Small intestine (tissue), 7 donors: ENCODE data around the gene PAPPA. TPM values are rescaled to one million over a fixed set of nuclear protein-coding genes. Genes with fewer than 3 reads are reported as not detected.

Experiments
- DNase-seq, 2 donors: peaks; one replicate each; pipeline versions ENCODE4 v3.0.0 to v3.0.0-alpha.2; 2013
- FAIRE-seq: peaks from 2 replicates; lab custom pipeline; 2012; peaks lifted over from hg19 to GRCh38; lab: Jason Lieb, UNC
- H3K27ac ChIP-seq, 3 donors: one replicate each; pipeline ENCODE4 v1.5.1; 2013; ENCODE audit warnings: low read length in 2 of 3, mild to moderate bottlenecking in 2 of 3, control low read depth in 1 of 3, inconsistent platforms in 1 of 3, low read depth in 1 of 3, moderate library complexity in 1 of 3
- H3K27me3 ChIP-seq, 3 donors: one replicate each; pipeline ENCODE4 v1.6.1; 2013; ENCODE audit warnings: low read length in 3 of 3, inconsistent platforms in 1 of 3; ENCODE audit not compliant: control insufficient read depth in 3 of 3, insufficient read depth in 3 of 3
- H3K36me3 ChIP-seq, 3 donors: one replicate each; pipeline ENCODE4 v1.6.1; 2013; ENCODE audit warnings: low read length in 3 of 3, inconsistent platforms in 1 of 3, low read depth in 1 of 3, mild to moderate bottlenecking in 1 of 3, moderate library complexity in 1 of 3; ENCODE audit not compliant: control insufficient read depth in 3 of 3, insufficient read depth in 2 of 3
- H3K4me1 ChIP-seq, 3 donors: one replicate each; pipeline ENCODE4 v1.6.1; 2013; ENCODE audit warnings: low read length in 2 of 3, inconsistent platforms in 1 of 3, low read depth in 1 of 3, mild to moderate bottlenecking in 1 of 3, moderate library complexity in 1 of 3; ENCODE audit not compliant: control insufficient read depth in 3 of 3, insufficient read depth in 2 of 3
- H3K4me3 ChIP-seq, 3 donors: one replicate each; pipeline ENCODE4 v1.5.1; 2013; ENCODE audit warnings: low read length in 3 of 3, control low read depth in 1 of 3, inconsistent platforms in 1 of 3, low read depth in 1 of 3, mild to moderate bottlenecking in 1 of 3, moderate library complexity in 1 of 3
- H3K9me3 ChIP-seq, 2 donors: one replicate each; pipeline ENCODE4 v1.6.1; 2013; ENCODE audit warnings: low read depth in 1 of 2, low read length in 1 of 2; ENCODE audit not compliant: control insufficient read depth in 2 of 2, insufficient read depth in 1 of 2
- WGBS, 3 donors: extraction: QIAGEN DNeasy Blood & Tissue Kit; methylation state at CpG; one replicate each; pipeline ENCODE4 v1.1.7; 2013; 5-methylcytosine and 5-hydroxymethylcytosine counted together
- polyA plus RNA-seq, 4 donors: library from polyadenylated mRNA; stranded (reverse) in 3 of 4; unstranded in 1 of 4; fragments of 200-250 nt in 3 of 4; fragments of 120-200 nt in 1 of 4; gene quantifications; one replicate each; pipeline versions ENCODE4 v1.2.1 to v1.2.3, GENCODE V29; 2013
- donor health status: healthy with polysubstance abuse.
- donor health status: control.
- donor health status: control.
- donor health status: Bipolar disorder and iron deficiency.
- donor health status: healthy.

The PAPPA gene
- polyA plus RNA-seq, 4 donors = 0.27 to 1.2 (median 0.88) TPM; not detected in 1

- no peak for FAIRE-seq
- Histone ChIP-seq H3K36me3 (no peaks in the 10 kb centered on the region), H3K9me3 (no peaks in the 10 kb centered on the region), H3K4me1 (no peaks in the 10 kb centered on the region), H3K27me3 (no peaks in the 10 kb centered on the region), H3K4me3 (no peak overlapping the region), H3K27ac (no peak overlapping the region)
- no peak for DNase-seq
- WGBS, 3 donors = 11 to 50% (median 33%) methylated on average over 1 of the region's 1 CpG
Observed at GRCh38 chr9:116218399-116218798, 64.8 kb downstream of the PAPPA start.

- Histone ChIP-seq H3K4me1 (no peaks in the 10 kb centered on the region), H3K36me3 (no peaks in the 10 kb centered on the region), H3K4me3 (no peak overlapping the region), H3K9me3 (no peaks in the 10 kb centered on the region), H3K27me3 (no peaks in the 10 kb centered on the region), H3K27ac (no peak overlapping the region)
- no peak for DNase-seq
- no peak for FAIRE-seq
- WGBS, 3 donors = 41 to 72% (median 61%) methylated on average over 11 of the region's 11 CpGs
Observed at GRCh38 chr9:116219686-116220085, 66.1 kb downstream of the PAPPA start.

GRCh38 chr9:116223926-116224325, 70.3 kb downstream of the PAPPA start:
- 51 to 59% (median 51%) methylated on average over 3 of the region's 3 CpGs for WGBS, 3 donors
- no peak overlapping the region for H3K27ac ChIP-seq
- no peaks in the 10 kb centered on the region for H3K27me3 ChIP-seq
- no peaks in the 10 kb centered on the region for H3K4me1 ChIP-seq
- DNase-seq = no peak
- H3K4me3 ChIP-seq = no peak overlapping the region
- H3K9me3 ChIP-seq = no peaks in the 10 kb centered on the region
- no peaks in the 10 kb centered on the region for H3K36me3 ChIP-seq
- no peak for FAIRE-seq

- DNase-seq (no peak), FAIRE-seq (no peak)
- WGBS, 3 donors = 44 to 54% (median 53%) methylated on average over 1 of the region's 1 CpG
- peaks cover 0 to 1% of the 10 kb centered on the region in 2 donors for H3K9me3 ChIP-seq
- no peak overlapping the region for H3K27ac ChIP-seq
- peaks cover 0 to 6% (median 0%) of the 10 kb centered on the region in 3 donors for H3K27me3 ChIP-seq
- H3K4me1 ChIP-seq = no peaks in the 10 kb centered on the region
- H3K36me3 ChIP-seq = no peaks in the 10 kb centered on the region
- H3K4me3 ChIP-seq = no peak overlapping the region
Observed at GRCh38 chr9:116230051-116230632, 76.6 kb downstream of the PAPPA start.

GRCh38 chr9:116232424-116233159, 79.0 kb downstream of the PAPPA start:
- Histone ChIP-seq H3K4me3 (no peak overlapping the region), H3K4me1 (no peaks in the 10 kb centered on the region), H3K27me3 (peaks cover 0 to 6% (median 0%) of the 10 kb centered on the region in 3 donors), H3K36me3 (no peaks in the 10 kb centered on the region), H3K9me3 (peaks cover 0 to 1% of the 10 kb centered on the region in 2 donors), H3K27ac (no peak overlapping the region)
- DNase-seq = no peak
- no peak for FAIRE-seq
- 55 to 78% (median 60%) methylated on average over 5 of the region's 5 CpGs for WGBS, 3 donors

- no peak for DNase-seq
- H3K27me3 ChIP-seq = peaks cover 0 to 6% (median 0%) of the 10 kb centered on the region in 3 donors
- no peak overlapping the region for H3K4me3 ChIP-seq
- 89 to 94% (median 93%) methylated on average over 3 of the region's 3 CpGs for WGBS, 3 donors
- no peak for FAIRE-seq
- no peaks in the 10 kb centered on the region for H3K4me1 ChIP-seq
- peaks cover 0 to 1% of the 10 kb centered on the region in 2 donors for H3K9me3 ChIP-seq
- no peaks in the 10 kb centered on the region for H3K36me3 ChIP-seq
- no peak overlapping the region for H3K27ac ChIP-seq
Observed at GRCh38 chr9:116233160-116233530, 79.6 kb downstream of the PAPPA start.

DNA sequence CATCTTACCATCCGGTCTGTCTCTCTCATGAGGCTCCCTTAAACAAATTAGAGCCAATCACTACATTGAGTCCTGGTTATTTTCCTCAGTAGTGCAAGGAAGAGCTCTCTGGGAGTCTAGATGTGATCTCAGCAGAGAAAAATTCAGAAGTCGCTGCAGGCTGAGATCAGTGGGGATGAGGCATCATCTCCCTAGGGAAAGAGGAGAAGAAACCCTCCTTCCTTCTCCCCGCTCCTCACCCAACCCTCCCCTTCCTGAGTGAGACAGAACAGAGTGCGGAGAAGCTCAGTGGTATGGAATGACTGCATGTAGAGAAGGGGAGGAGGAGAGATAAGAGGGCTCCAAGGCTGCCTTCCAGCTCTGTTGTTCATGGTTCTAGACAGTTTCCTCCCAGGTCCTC, 80.5 kb downstream of the PAPPA start:
- FAIRE-seq (no peak), DNase-seq (peak in 1 of 2 donors; percentile 7)
- Histone ChIP-seq H3K36me3 (no peaks in the 10 kb centered on the region), H3K27ac (no peak overlapping the region), H3K27me3 (peaks cover 0 to 6% (median 0%) of the 10 kb centered on the region in 3 donors), H3K4me1 (no peaks in the 10 kb centered on the region), H3K9me3 (peaks cover 0 to 1% of the 10 kb centered on the region in 2 donors), H3K4me3 (no peak overlapping the region)
- 33 to 57% (median 51%) methylated on average over 4 of the region's 4 CpGs for WGBS, 3 donors

DNA sequence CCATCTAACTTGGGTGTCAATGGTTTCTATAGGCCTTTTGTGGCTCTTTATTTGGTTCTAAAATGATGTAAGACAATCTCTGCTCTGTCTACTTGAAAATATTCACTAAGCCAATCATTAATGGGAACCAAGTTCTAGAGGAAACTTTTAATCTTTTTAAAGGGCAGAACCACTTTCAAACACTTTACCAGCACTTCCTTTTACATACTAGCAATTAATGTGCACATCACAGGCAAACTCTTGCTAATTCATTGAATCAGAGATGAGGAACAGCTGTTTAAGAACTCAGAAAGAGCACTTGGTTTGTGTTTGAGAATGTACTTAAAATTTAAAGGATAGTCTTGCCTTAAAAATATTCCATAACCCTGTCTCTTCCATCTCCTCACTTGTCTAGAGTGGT, 83.4 kb downstream of the PAPPA start:
- no peak overlapping the region for H3K4me3 ChIP-seq
- no peak for FAIRE-seq

More for the DNA sequence above, 83.4 kb downstream of the PAPPA start:
- H3K36me3 ChIP-seq = no peaks in the 10 kb centered on the region
- no peak overlapping the region for H3K27ac ChIP-seq
- H3K27me3 ChIP-seq = peaks cover 0 to 8% (median 0%) of the 10 kb centered on the region in 3 donors
- peaks cover 0 to 1% of the 10 kb centered on the region in 2 donors for H3K9me3 ChIP-seq
- H3K4me1 ChIP-seq = no peaks in the 10 kb centered on the region
- DNase-seq = no peak
